HL-60/S4 (cell line): ENCODE data around the gene FBXL13.

Source experiments
- in situ Hi-C: fragments of 300-500 bp; cut with MboI; formaldehyde crosslinking; loops from 2 replicates; pipeline ENCODE4 v1.14.3; 2022; ENCODE audit warnings: low sequenced_read_pairs

FBXL13 gene

DNA sequence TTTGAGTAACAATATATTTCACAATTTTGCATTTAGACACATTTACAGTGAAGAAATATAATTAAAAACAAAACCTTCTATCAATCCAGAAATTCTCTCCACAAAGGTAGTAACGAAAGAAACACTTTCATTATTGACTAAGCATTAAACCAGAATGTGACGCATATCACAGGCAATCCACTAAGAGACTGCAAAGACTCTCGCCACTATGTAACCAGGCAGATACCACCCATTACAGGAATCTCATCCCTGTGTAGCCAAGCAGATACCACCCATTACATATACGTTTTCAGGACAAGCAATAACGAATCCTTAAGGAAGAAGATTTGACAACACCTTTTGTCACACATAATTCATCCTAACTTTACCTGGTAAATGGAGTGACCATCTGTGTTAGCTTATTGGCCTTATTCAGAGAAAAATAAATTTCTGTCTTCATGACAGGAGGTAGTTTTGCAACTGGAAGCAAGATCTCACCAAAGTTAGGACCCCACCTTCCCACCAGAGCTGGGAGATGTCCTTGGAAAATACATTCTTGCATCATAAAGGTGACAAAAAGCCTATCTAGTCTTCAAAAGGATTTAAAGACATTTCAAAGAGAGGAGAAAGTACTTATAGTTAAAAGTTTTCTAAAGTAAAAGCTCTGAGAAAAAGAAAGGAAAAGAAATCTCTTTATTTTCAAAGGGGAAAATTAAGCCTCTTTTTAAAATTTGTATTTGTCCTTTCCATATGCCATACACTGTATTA lies 131.0 kb downstream of the FBXL13 start:
- in situ Hi-C loops: no loop called here

DNA sequence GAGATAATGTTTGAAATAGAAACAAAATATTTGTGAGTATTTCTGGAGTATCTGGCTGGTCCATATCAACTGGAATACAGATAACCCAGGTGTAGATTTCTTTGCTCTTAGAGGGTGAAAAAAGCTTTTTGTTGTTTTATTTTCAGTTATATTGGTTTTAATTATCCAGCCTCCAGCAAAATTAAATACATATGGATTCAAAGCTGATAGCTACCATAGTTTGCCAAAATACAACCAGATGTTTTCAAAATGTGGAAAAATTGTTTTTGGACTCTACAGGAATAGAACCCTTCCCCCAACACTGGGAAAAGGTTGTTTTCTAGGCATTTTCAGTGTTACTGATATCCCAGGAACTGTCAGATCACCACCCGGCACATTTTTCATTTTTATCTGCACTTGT lies 131.7 kb downstream of the FBXL13 start:
- in situ Hi-C loops: no loop called here

DNA sequence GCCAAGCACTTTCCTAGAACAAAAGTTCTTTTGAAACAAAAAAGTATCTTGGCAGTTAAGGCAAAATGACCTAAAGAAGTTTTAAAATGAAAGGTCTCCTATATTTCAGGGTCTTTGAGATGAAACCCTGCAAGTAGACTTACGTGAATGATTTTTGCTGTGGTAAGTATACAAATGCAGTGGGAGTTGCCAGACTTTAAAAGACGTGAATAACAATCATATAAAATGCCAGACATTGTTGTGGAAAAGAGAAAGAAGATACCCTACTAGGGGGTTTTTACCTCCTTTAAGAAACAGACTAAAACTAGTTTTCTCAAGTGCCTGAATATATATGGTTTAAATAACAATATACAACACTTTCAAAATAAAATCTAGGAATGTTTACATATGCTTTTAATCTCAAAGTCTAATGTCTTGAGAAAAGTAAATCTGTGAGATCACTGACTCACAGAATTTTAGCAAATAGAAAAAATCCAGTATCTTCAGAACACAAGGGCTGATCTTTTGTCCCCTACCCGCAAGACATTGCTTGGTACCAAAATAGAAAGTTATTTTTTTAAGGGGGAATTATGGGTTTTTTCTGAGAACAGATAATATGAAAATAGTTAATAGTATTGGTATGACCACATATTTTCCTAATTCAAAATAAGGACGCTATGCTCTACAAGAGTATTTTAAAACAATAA lies 132.3 kb downstream of the FBXL13 start:
- in situ Hi-C loops: no loop called here

DNA sequence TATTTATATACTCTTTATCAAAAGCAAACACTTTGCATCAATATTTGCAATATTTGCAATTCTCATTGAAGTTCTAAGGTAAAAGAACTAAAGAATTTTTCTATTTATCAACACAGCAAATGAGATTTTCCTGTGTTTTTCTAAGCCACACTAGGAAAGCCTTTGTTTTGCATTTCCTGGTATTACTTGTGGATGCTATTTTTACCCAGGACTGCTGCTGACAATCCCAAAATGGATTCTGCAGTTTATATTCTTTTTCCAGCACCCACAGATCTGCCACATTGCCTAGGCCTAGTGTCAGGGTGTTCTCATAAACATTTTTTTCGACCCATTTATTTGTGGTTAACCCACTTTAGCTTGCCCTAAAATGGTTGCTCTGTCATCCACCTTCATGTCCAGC lies 135.9 kb downstream of the FBXL13 start:
- in situ Hi-C loops: no loop called here

DNA sequence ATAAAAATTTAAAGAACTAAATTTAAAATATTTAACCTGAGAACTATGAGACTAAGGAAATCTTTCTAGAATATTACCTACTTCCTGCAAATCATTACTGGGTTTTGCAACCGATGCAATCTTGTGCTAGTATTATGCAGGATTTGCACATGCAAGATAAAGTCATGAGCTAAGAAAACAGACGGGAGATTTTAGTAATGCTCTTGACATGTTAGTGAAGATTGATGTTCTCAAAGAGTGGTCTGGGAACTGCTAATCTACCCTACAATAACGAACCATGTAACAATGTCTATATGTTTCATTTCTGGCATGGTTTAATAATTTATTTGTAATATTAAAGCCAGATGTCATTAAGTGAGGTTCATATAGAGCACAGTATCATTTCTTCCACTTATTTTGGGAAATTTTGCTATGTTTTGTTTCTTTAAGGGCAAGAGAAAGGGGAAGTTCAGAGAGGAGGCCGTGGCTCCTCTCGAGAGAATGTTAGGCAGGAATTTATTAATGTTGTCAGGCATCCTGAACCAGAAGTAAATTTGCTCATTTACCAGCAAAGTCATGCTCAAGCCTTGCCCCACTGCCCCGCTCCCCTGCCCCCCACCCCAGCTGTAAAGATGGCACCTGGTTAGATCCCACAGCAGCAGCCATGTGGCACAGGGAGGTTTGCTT lies 139.0 kb downstream of the FBXL13 start:
- in situ Hi-C loops: no loop called here

DNA sequence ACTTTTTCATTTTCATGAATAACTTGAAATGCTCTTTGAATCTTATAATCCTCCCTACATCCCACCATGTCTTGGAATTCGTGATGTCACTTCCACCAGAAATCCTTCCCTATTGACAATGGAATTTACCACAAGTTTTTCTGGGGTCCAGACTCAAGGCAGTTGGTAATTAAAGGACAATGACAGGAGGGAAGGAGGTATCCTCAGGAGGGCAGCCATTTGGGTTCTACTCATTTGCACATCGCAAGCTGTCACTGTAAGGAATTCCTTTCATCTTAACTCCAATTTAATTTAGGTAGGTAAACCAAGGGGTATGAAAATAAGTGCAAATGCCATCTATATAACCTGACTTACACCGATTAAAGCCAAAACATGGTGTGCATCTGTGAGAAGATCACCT lies 139.9 kb downstream of the FBXL13 start:
- in situ Hi-C loops: no loop called here

DNA sequence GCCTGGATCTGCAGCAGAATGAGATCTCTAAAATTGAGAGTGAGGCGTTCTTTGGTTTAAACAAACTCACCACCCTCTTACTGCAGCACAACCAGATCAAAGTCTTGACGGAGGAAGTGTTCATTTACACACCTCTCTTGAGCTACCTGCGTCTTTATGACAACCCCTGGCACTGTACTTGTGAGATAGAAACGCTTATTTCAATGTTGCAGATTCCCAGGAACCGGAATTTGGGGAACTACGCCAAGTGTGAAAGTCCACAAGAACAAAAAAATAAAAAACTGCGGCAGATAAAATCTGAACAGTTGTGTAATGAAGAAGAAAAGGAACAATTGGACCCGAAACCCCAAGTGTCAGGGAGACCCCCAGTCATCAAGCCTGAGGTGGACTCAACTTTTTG lies 140.4 kb downstream of the FBXL13 start:
- in situ Hi-C loops: no loop called here

DNA sequence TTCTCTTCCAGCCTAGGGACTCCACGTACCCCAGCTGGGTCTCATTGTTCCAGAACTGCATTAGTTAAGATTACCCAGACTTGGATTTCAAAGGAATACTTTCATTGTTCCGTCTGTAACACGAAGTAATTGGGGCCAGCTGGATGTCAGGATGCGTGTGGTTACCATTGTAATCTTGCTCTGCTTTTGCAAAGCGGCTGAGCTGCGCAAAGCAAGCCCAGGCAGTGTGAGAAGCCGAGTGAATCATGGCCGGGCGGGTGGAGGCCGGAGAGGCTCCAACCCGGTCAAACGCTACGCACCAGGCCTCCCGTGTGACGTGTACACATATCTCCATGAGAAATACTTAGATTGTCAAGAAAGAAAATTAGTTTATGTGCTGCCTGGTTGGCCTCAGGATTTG lies 140.8 kb downstream of the FBXL13 start:
- in situ Hi-C loops: no loop called here

DNA sequence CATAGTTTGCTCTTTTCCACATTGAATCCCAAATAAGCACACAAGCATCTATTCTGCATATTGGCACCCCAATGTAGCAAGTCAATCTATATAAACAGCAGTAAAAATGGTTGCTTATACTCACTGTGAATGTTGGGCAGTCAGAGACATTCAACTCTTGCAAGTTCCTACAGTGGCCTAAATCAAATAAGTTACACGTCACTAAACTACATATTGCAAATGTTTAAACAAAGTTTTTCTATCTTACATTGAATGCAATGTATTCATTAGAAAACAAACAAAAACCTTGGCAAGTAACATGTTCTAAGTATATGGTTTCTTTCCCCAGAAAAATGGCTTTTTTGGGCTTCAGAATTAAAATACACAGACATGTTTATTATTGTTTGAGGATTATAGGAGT lies 142.8 kb downstream of the FBXL13 start:
- in situ Hi-C loops: no loop called here

DNA sequence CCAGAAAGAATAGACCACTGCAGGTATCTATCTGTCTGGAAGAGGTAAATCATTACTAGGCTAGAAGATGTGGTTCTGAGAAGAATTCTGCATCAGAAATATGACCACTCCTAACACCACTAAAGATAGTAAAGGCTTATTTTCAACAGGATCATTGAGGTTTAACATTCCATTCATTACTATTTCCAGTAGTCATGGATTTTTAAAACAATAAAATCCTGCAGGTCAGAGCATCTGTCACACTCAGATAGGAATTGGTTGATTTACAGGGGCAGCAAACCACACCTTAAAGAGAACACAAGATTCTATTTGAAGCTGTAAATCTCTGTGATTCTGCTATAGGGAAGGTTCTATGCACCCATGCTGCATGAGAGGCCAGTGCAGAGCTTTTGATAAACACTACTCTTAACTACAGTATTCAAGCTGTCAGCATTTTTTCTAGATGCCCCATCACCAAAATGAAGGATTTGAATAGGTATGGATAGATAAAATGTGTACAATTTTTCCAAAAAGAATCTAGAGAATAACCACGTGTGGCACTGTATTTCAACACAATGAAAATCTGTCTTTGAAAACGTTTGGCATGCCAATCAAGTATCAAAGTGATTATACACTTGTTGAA lies 147.2 kb downstream of the FBXL13 start:
- in situ Hi-C loops: no loop called here

DNA sequence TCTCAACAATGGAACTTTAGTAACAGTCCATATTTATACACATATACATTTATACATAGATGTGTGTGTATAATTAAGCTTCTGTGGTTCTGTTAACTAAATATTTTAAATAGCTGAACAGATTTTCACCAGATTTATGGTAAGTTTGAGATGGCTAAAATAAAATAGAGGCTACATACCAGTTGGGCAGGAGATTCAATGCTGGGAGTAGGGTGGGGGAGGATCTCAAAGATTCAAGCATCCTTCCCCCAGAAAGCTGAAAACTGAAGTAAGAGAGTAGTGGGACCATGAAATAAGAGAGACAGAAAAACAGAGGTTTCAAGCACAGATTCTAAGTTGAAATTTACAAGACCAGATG lies 147.8 kb downstream of the FBXL13 start:
- in situ Hi-C loops: no loop called here

DNA sequence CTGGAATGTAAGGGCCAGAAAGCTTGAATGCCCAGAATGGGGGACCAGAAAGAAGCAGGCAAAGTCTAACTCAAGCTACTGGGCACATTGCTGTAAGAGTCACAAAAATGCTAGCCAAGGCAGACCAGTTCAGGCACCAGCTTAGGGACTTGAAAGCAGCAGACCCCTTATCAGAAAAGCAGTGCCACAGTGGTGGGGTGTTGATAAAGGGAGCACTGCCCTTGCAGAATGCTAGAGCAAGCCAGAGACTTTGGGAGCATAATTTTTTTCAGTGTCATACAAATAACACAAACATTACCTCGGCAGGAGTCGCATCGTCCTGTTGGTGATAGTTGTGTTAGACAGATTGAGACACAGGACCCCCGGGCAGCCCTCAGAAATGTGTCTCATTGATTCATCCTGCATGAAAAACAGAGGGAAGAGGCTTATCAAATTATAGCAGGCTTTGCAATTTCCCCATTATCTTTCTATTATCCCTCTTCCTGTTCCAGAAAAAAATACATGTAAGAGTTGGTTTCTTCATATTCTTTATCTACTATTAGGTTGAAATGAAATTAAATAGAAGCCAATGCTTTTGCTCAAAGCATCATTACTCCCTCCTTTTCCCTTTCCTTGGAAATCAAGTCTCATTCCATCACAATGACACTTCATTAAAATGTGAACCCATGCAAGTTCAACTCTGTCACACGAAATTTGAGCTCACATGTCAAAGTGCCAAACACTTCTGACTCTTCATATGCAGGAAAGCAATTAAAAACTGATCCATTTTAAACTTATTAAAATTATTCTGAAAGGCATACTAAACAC lies 148.4 kb downstream of the FBXL13 start:
- in situ Hi-C loops: no loop called here

DNA sequence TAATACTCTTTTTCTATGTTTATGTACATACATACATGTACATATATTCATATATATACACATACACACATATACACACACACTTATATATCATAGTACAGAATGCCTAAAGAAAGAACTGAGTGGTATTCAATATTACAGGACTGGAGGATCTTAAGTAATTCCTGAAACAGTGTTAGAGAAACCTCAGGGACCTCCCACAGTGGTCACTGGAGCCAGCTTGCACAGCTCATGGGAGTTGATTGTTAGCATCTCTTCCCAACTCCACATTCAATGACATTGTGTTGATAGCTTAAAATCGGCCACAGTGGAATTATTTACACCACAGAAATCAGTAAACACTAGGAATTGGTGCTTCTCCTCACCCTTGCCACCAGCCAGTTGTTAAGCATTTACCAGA lies 155.8 kb downstream of the FBXL13 start:
- in situ Hi-C loops: no loop called here

DNA sequence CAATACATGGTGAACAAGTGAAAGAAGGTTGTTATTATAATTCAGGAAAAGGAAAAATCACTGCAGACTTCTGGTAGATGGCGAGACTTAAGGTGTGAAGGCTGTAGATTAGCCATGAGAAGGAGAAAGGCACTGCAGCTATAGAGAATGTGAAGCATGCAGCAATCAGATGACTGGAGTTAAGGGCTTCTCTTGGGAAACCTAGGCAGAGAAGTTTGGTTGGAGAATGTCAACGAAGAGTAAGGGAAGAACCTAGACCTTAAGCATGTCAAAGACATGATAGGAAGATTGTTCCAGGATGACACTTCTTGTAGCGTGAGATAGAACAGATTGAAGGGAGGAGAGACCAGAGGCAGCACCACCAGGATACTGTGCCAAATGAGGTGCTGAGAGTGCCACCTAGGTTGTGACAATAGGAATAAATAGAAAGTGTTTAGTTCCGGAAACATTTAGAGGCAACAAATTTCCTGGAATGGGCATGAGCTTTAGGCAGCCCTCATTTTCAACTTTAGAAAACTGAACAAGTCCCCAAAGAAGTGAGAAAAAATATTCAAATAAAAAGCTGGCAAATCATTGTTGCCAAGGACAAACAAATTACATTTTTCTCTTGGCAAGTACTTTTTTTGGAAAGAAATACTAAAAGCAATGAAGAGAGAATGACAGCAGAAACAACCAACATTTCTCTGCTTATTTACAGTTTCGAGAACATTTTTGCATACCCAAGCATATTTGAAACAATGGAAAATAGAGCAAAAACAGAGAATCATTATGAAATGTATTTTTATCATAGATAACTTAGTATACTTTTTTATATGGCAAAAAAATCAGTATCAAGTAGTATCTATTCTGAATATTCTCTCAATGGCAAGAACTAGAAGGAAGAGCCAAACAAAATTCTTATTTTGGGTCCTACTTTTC lies 156.9 kb downstream of the FBXL13 start:
- in situ Hi-C loops: no loop called here

DNA sequence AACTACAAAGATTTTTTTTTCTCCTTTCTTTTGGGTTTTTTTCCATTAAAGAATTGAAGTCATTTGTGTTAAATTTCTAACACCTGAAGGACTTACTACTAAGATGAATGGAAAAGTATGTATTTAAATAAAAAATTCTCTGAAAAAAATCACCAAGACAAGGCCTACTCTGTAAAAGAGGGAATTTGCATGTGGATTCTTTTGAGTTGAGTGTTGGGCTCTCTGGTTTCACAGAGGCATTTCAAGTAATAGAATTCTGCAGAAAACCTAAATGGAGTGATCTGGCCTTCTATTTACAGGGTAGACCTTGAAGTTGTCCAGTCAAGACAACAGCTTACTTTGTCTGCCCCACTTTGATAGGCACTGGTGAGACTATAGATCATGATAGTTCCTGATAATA lies 157.7 kb downstream of the FBXL13 start:
- in situ Hi-C loops: no loop called here

DNA sequence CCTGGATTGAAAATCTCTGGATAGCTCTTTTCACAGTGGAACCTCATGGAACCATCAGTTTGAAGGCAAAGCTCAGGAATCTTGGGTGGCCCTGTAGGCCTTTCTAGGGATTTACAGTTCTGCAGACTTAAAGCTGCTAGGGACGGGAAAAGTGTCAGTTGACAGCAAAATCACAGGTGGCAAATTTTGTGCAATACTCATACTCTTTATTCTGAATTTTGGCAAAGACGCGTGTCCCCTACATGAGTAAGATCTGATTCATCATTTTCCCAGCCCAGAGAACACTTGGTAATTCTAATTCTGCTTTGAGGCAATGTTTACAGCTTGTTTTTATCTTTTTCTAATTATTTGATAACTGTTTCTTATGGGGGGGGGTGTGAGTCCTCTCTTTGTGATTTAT lies 158.2 kb downstream of the FBXL13 start:
- in situ Hi-C loops: no loop called here

DNA sequence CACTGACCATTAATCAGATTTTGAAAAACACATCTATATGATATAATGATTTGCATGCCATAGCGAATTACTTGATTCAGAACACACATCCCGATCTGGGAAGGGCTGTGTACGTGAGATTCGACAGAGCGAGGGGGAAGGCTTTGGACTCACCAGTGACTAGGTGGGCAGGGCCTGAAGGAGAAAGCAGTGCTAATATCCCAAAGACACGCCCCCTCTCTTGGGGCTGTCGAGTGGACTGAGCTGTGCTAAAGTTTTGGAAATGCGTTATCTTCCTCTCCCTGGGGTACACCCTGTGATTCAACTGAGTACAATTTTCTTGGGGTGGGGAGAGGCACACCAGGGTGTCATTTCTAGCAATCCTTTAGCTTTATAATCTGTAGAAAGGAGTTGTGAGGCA lies 160.0 kb downstream of the FBXL13 start:
- in situ Hi-C loops: no loop called here

DNA sequence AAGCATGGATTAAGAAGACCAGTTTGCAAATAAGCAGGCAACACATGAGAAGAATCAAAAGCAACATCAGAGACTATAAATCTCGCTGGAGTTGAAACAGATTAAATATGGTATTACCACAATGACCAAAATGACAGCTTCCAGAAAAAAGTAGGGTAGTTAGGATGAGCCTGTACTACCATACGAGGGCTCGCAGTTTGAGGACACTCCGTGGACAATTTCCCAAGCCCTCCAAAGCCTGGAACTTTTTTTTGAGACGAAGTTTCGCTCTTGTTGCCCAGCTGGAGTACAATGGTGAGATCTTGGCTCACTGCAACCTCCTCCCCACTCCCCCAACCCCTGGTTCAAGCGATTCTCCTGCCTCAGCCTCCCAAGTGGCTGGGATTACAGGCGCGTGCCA lies 160.8 kb downstream of the FBXL13 start:
- in situ Hi-C loops: no loop called here

DNA sequence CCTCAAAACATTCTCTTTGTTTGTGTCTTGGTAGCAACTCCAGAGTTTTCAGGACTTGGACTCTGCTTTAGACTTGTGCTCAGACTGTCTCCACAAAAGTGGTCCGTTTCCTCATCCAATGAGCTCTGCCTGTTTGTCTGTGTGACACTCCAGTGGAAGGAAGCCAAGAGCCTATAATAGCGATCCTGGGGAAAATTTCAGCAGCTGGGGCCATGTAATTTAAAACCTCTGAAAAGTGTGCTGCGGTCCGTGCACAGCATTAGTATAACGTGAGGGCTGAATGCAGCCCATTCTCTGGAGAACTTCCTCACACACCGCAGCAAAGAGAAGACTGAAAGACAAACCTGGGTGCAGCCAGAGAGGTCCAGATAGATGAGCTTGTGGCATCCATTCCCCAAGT lies 161.9 kb downstream of the FBXL13 start, which contains the start of gene LRRC17:
Gene LRRC17 (plus strand): TSS at position 259 of the 400 bp plus-strand sequence. CDS start 20,914 bp downstream, outside the sequence.
- in situ Hi-C loops: no loop called here

DNA sequence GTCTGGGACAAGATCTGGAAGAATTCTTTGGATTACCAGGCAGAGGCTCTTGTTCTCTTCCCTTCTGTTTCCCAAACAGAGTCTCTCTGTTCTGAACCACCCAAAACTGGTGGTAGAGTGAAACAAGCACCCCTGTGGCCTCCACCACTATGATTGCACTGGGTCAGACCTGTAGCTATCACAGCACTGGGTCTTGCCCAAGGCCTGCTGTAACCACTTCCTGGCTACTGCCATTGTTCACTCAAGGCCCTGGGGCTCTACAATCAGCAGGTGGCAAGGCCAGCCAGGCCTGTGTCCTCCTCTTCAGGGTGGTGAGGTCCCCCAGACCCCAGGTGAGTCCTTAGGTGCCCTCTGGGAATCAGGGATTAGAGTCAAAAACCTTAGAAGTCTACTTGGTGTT lies 165.9 kb downstream of the FBXL13 start:
- in situ Hi-C loops: no loop called here
